GM21619 (cell line): ENCODE data around the gene ANO2.

Experiments used
- ATAC-seq: cut with Tn5 transposase; IDR thresholded peaks from one replicate; pipeline ENCODE4 v1.9.1; 2021; ENCODE audit not compliant: unreplicated experiment

ANO2 gene

DNA sequence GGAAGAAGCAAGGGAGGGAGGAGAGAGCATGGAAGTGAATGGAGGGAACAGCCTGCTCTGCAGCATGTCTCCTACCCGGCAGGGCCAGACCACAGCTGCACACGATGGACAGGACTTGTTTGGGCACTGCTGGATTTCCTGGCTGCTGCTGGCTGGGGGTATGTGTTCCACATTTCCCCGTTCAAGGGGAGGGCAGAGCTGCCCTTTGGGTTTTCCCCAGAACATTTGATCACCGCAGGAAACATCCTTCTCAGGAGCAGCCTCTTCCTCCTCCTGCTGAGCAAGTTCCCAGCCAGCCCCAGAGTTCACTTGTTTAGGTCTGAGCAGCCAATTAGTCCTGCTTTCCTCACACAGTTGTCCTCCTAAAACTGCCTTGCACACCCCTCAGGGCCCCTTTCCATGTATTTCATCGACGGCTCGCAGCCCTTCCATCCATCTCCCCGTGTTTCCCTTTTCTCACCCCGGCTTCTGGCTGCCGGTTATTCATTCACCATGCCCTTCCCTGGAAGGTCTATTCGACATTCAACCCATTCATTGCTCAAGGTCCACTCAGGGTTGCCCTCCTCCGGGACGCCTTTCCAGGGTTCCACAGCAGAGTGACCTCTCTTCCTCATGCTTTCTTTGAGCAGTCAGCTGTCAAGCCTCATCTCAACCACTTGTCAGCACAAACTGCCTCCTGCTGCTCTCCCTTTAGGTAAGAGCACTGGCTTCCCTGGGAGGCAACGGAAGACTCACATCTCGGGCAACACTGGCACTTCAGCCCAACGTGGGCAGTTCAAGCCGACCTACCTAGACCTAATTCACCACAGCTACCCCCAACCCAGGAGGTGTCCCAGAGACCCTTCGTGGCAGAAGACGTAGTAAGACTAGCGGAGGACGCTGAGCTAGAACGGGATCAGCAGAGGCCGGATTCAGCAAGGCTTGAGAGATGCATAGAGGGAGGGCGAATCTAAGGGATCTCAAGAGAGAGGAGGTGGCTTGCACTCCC lies 20.1 kb upstream of the ANO2 start:
- no peak for ATAC-seq

DNA sequence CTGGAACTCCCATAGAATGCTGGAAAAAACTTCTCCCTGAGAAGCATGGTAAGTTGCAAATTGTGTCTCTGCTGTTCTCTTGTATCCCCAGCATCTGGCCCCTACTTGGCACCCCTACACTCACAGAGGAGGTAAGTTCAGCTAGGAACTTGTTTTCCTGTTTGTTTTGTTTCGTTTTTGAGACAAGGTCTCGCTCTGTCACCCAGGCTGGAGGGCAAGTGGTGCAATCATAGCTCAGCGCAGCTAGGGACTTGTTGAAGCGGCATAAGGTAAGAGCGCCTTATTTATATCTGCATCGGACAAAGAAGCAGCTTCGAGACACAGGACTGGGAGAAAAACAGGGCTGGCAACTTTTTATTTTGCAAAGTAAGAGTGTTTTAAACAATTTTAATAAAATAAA lies 18.5 kb upstream of the ANO2 start:
- no peak for ATAC-seq

DNA sequence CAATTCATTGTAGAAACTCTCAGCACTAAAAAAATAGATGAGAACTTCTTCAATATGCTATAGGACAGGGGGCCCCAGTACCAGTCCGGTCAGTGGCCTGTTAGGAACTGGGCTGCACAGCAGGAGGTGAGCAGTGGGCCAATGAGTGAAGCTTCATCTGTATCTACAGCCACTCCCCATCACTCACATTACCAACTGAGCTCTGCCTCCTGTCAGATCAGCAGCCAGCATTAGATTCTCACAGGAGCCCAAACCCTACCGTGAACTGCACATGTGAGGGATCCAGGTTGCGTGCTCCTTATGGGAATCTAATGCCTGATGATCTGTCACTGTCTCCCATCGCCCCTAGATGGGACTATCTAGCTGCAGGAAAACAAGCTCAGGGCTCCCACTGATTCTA lies 15.7 kb upstream of the ANO2 start:
- ATAC-seq, result no peak

DNA sequence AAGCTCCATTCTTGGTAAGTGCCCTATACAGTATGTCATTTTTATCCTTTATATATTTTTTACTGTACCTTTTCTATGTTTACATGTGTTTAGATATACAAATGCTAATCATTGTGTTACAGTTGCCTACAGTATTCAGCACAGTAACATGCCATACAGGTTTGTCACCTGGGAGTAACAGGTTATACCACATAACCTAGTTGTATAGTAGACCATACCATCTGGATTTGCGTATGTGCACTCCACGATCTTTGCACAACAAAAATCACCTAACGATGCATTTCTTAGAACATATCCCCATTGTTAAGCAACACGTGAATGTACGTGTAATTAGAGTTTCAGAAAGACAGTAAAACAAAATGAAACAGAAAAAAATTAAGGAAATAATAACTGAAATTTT lies 11.9 kb upstream of the ANO2 start:
- no peak for ATAC-seq

DNA sequence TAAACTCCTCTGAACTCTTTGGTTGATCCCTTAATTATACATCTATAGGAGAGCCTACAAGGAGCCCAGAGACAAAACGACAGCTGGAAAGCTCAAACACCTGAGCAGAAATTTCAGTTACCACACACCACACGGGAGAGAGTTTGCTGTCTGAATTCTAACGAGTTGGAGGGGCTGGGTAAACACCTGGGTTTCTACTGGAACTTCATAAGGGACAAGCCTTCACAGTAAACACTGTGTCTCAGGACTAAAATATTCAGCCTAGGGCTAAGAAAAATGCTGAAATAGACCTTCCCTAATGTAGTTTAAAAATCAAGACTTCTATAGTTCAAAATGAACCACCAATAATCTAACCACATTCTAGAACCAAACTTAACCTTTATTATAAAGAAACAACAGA lies 9.6 kb upstream of the ANO2 start:
- no peak for ATAC-seq

DNA sequence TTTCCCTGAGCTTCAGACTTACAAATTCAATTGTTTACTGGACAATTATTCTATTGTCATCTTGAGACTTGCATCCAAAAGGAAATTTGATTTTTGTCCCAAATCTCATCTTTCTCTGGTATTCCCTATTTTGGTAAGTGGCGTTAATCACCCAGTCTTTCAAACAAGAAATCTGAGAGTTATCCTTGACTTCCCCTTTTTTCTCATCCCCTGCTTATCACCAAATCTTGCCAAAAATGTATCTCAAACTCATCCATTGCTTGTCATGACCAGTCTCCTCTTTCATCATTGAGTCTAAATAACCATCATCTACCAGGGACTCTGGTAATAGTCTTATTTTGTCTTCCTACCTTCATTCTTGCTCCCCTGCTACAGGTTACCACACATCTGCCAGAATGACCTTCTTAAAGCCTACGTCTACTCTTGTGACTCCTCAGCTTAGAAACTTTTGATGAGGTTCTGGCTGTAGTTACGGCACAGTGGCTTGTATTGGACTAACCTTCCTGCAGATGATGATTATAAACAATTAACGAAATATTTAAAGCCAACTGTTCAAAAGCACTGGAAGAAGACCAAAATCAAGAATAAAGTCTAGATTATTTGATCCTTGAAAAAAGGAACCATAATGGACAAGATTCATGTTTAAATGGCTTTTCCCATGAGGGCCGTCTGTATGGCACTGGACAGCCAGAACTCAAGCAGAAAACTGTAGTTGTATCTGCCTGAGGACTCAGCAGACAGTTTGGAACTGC lies 9.0 kb upstream of the ANO2 start:
- ATAC-seq, result no peak

DNA sequence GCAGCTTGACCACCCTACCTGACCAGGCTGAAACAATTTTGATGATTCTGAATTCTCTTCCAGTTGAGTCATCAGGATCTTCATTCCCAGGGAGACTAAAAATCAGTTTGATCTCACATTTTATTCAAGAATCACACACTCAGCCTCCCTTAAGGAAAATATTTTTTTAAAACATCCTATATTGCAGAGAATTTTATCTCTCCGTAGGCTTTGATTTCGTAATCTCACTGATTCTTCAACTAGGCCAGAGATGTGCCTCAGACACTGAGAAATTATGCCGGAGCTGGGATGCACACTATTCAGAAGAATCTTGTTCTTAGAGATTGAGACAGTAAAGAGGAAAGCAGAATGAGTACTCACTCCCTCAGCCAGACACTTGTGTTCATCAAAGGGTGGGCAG lies 7.0 kb upstream of the ANO2 start:
- ATAC-seq, result no peak

DNA sequence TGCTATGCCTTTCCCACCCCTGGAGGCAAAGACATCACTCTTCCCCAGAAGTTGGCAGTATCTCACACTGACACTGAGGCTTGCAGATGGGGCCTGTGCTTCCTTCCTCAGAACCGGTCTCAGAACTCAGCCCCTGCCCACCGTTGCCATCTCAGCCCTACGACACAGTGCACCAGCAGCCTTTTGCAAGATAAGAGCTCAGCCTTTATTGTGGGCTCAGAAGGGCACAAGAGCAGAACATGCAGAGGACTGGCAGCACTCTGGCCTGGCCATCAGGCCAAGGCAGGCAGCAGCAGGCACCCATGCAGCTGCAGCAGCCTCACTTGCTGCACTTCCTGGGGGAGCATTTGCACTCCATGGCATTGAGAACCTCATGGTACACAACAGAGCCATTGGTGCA lies 3.6 kb upstream of the ANO2 start:
- ATAC-seq, result no peak

DNA sequence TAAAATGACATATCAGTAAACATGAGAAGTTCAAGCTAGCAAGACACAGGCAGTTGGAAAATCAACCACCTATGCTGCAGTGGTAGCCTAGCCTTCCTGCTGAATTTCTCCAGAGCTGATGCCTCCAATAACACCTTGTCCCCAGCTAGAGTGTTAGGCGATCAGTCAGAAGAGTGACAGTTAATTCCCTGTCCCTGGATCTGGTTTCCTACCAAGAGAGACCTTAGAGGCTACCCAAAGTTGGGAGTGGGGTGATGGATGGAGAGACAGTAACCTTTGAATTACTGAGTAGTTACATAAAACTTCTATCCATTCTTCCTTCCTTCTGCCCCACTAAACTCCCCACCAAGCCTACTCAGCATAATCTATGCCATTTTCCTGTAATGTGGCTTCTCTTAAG lies 1.9 kb upstream of the ANO2 start:
- ATAC-seq, result no peak

DNA sequence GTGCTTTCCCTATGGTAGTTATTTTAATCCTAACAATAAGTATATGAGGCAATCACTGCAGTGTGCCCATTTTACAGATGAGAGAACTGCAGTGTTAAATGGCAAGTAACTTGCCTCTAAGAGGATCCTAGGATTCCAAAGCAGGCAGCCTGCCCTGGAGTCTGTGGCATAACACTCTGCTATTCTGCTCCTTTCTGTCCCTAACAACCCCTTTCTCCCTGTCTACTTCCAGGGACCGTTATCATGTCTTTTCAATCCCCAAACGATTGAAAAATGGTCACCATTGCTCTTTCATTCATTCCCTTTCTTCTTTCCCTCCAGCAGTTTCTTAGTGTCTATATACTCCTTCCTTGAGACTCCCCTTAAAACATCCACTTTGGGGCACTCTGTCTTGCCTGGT lies 1.3 kb upstream of the ANO2 start:
- no peak for ATAC-seq

DNA sequence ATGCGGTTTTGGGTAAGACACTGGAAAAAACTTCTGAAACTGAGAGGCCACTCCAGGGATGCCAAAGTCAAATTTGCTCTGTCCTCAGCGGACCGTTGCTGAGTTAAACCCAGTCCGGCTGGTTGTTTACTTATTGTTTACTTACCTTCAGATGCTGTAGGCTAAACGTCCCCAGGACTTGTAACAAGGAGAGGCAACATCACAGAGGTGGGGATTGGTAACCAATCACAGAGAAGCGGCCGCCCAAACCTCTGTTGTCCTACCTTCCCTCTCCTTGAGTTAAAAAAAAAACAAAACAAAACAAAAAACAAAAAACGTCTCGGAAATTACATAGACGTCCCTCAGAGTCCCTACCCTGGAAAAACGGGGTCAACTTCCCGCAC lies 380 bp downstream of the ANO2 start:
- ATAC-seq, result no peak

DNA sequence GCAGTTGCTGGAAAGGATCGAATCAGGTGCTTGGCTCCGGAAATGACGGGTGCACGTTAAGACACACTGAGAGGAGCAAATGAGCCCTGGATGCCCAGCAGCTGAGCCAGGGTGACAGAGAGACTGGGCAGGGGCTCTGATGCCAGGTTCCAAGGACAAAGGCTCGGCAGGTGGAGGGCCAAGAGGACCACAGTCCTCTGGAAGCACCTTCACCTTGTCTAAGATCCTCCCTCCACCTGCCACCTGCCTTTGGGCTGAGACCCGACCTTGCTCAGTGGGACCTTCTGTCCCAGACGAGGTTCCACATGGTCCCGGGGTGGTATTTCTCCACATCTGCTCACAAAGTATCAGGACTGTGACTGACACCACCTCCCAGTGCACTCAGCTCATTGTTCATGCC lies 1.0 kb downstream of the ANO2 start:
- ATAC-seq, result no peak

DNA sequence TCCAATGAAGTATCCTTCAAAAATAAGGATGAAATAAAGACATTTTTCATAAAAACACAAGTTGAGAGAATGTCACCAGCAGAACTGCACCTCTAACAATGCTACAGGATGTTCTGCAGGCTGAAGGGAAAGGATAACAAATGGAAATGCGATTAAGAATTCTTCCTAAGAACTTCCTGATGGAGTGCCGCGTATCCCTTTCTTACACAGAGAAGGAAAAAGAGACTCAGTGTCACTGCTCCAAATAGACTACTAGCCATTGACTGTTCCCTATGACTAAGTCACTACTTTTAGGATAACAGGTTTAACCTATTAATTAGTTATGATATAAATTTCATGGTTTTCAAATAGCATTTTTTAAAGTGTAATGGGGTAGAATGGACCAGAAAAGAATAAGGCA lies 3.2 kb downstream of the ANO2 start:
- no peak for ATAC-seq

DNA sequence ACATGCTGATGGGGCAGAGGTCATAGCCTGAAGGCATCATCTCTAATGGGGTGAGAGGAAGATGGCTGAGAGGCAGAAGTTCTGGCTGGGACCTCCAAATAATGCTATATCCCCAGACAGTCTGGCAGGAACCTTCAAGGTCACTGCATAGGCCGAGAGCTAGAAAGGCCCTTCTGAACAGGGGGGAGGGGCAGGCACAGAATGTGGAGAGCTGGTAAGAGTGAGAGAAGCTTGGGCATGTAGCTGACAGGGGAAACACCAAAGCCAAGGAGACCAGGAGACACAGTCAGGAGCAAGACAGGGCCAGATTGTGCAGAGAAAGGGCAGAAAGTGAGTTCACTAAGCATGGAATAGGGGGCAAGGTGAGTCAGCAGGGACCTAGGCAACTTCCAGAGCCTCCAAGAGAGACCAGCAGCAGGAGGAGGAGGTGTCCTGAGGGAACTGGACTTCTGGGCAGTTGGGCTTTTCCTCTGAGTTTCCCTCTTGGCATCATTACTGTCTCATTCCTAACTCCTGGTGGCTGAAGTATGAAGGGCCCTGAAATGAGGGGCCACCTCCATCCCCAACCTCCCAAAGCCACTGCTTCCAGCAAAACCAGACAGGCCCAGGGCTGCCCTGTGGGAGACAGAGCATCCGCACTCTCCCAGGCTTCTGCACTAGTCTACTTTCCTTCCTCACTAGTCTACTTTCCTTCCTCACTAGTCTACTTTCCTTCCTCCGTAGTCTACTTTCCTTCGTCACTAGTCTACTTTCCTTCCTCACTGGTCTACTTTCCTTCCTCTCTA lies 17.1 kb downstream of the ANO2 start:
- ATAC-seq, result no peak

DNA sequence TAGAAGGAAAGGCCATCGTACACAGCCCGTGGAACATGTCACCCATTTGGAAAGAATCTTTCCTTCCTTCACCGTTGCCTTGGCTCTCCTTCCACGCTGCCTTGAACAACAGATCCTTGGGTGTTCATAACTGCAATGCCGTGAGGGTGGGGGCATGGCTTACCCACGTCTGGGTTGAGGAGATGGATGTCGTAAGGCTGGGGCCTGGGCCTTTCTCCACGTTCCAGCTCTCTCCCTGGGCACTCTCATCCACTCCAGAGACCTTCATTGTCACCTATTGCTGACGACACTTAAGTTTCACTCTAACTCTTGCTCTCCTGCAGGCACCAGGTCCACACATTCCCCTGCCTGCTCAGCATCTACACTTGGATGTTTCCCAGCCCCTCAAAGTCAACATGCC lies 19.4 kb downstream of the ANO2 start:
- ATAC-seq, result no peak

DNA sequence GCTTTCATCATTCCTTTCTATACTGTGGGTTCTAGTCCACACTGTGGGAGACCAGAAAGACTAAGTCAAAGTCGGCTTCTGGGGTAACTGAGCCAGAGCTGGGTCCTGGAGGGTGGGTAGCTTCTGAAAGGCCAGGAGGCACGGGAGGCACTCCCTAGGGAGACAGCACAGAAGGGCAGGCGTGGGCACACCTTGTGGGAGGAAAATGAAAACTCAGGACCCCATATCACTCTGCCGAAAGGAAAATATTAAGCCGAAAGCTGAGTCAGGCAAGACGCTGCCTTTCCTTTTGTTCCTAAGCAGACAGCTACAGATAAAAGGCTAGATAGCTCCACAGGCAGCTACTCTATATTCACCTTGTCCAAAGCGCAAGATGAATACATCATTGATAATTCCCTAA lies 20.7 kb downstream of the ANO2 start:
- ATAC-seq, result no peak

DNA sequence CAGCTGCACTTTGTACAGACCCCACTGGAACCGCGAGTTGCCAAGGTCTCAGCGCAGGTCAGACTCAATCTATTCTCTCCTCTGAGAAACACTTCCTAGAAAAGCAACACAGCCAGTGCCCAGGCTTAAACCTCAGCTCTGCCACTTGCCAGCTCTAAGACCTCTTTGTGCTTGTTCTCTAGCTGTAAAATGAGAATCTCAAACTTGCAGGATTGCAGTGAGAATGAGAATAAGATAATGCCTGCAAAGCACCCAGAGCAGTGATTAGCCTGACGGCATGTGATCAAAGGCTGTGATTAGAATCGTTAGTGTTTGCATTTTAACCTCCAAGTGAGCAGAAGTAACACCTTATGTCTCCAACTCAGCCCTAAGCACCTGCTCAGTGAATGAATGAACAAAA lies 21.3 kb downstream of the ANO2 start:
- no peak for ATAC-seq

DNA sequence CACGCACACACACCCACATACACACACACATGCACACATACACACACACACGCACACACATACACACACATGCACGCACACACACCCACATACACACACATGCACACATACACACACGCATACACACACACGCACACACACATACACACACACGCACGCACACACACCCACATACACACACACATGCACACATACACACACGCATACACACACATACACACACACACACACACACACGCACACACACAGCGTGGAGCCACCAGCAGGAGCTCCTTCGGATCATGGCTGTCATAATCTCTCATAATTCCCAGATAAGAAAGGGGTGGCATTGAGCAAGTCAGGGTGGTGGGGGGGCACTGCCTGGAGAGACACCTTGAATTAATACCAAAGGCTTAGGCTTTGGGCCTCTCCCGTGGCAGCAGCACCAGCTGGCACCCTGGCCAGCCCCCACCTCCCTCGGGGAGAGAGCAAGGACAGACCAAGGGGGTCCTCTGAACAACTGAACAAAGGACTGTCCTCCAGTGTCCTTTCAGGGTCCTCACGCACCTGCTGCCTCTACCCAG lies 21.9 kb downstream of the ANO2 start:
- no peak for ATAC-seq

DNA sequence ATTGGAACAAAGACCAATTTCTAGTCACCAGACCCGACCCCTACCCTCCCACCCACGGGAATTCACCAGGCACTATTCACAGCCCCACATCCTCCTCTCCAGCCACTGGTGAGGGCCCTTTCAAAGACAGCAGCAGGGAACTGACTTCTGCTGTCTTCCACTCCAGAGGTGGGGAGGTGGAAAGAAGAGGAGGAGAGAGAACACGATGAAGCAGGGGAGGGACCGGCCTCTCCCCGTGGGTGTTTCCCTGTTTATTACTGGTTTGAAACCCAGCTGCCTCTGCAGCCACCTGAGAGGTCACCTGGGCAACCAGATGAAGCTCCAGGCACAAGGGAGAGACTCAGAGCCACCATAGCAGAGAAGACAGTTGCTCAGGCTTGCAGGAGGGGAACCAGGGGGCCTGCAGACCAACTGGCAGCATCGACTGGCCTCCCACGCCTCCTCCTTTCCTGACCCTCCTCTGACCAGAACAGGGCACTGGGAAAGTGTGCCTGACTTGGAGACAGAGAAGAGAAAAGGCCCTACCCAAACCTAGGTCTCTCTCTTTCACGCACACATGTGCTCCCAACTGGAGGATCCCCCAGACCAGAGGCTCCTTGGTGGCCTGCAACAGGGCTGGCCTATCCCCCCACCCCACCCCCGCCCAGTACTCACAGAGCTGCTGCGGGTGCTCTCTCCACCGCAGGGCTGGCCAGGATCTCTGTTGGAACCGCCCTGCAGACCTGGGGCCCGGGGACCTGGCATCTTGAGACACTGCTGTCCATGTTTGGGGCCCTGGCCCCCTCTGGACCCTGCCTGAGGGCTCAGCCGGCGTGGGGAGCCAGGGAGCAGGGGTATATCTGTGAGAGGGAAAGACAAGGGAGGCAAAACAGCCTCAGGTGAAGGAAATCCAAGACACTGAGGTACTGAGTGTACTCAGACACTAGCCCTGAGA lies 22.8 kb downstream of the ANO2 start:
- ATAC-seq, result no peak
